SU-DHL-6 (cell line): ENCODE data around the gene ATP13A4.

ENCODE experiments used
- H2AFZ ChIP-seq: fragments of 200-600 bp; sonication (generic); 2 replicates; pipeline ENCODE4 v1.6.1; 2014; ENCODE audit warnings: low read depth, mild to moderate bottlenecking, moderate library complexity, mixed read lengths, antibody characterized with exemption, low read length; ENCODE audit not compliant: severe bottlenecking
- H3F3A ChIP-seq: fragments of 200-600 bp; shearing (Covaris generic); 2 replicates; pipeline ENCODE4 v1.6.0; 2016; ENCODE audit warnings: antibody characterized with exemption, mild to moderate bottlenecking; ENCODE audit not compliant: insufficient read depth
- H3K27ac ChIP-seq: fragments of 200-600 bp; sonication (generic); 2 replicates; pipeline ENCODE4 v1.5.1; 2016; ENCODE audit warnings: low read depth, mild to moderate bottlenecking, low read length, moderate library complexity, mixed read lengths
- H3K27me3 ChIP-seq: fragments of 200-600 bp; sonication (generic), shearing (Covaris generic); 2 replicates; pipeline ENCODE4 v1.6.0; 2014; ENCODE audit warnings: mild to moderate bottlenecking, low read length
- H3K36me3 ChIP-seq: fragments of 200-600 bp; sonication (generic); 2 replicates; pipeline ENCODE4 v1.6.1; 2014; ENCODE audit warnings: mild to moderate bottlenecking, low read length, mixed read lengths
- H3K4me2 ChIP-seq: fragments of 300-600, 200-600 bp; shearing (Covaris generic), sonication (generic); 2 replicates; pipeline ENCODE4 v1.6.0; 2014; ENCODE audit warnings: low read length, low read depth, mild to moderate bottlenecking; ENCODE audit not compliant: poor library complexity, severe bottlenecking
- H3K4me3 ChIP-seq: fragments of 200-600 bp; sonication (generic); 2 replicates; pipeline ENCODE4 v1.5.1; 2014; ENCODE audit warnings: antibody characterized with exemption, low read length, mild to moderate bottlenecking, mixed read lengths; ENCODE audit not compliant: insufficient read depth, poor library complexity, severe bottlenecking
- H3K79me2 ChIP-seq: fragments of 200-600 bp; sonication (generic); 2 replicates; pipeline ENCODE4 v1.6.1; 2014; ENCODE audit warnings: mild to moderate bottlenecking, low read length, moderate library complexity; ENCODE audit not compliant: insufficient read depth
- H3K9ac ChIP-seq: fragments of 200-600 bp; sonication (generic); 2 replicates; pipeline ENCODE4 v1.7.0; 2014; ENCODE audit warnings: mild to moderate bottlenecking, low read length
- H3K9me2 ChIP-seq: fragments of 200-600 bp; sonication (generic); replicated peaks from 2 replicates; pipeline ENCODE4 v1.6.1; 2014; ENCODE audit warnings: low read length; ENCODE audit not compliant: insufficient read depth
- H3K9me3 ChIP-seq: fragments of 200-600 bp; sonication (generic); 2 replicates; pipeline ENCODE4 v1.6.1; 2014; ENCODE audit warnings: low read length, mixed read lengths; ENCODE audit not compliant: insufficient read depth
- H4K20me1 ChIP-seq: fragments of 200-600 bp; sonication (generic); 2 replicates; pipeline ENCODE4 v1.6.1; 2014; ENCODE audit warnings: low read depth, mild to moderate bottlenecking, antibody characterized with exemption, low read length, moderate library complexity, mixed read lengths
- EZH2phosphoT487 ChIP-seq: fragments of 200-600 bp; sonication (generic), shearing (Covaris generic); conservative IDR thresholded peaks from 2 replicates; pipeline ENCODE4 v1.6.1; 2018; ENCODE audit warnings: mild to moderate bottlenecking, antibody characterized with exemption, low read length, moderate library complexity, mixed read lengths
- TF ChIP-seq, protein P1 (sequence below): fragments of 200-600 bp; sonication (generic); IDR thresholded peaks from one replicate; pipeline ENCODE4 v1.5.1; 2017; ENCODE audit warnings: antibody characterized with exemption, mild to moderate bottlenecking, low read length, moderate library complexity; ENCODE audit not compliant: insufficient read depth, poor library complexity, severe bottlenecking

Gene ATP13A4

GRCh38 chr3:193569119-193569518 lies 14.4 kb upstream of the ATP13A4 start:
- Histone ChIP-seq H3K9me3 (no peaks in the 10 kb centered on the region), H3K4me2 (no peak overlapping the region), H3F3A (no peaks in the 10 kb centered on the region), H3K79me2 (no peaks in the 10 kb centered on the region), H3K27me3 (no peaks in the 10 kb centered on the region), H3K36me3 (no peaks in the 10 kb centered on the region), H4K20me1 (no peaks in the 10 kb centered on the region), H2AFZ (no peak overlapping the region), H3K9me2 (no peaks in the 10 kb centered on the region), H3K27ac (no peak overlapping the region), H3K4me3 (no peak overlapping the region), H3K9ac (no peak overlapping the region)
- TF ChIP-seq, protein P1, sequence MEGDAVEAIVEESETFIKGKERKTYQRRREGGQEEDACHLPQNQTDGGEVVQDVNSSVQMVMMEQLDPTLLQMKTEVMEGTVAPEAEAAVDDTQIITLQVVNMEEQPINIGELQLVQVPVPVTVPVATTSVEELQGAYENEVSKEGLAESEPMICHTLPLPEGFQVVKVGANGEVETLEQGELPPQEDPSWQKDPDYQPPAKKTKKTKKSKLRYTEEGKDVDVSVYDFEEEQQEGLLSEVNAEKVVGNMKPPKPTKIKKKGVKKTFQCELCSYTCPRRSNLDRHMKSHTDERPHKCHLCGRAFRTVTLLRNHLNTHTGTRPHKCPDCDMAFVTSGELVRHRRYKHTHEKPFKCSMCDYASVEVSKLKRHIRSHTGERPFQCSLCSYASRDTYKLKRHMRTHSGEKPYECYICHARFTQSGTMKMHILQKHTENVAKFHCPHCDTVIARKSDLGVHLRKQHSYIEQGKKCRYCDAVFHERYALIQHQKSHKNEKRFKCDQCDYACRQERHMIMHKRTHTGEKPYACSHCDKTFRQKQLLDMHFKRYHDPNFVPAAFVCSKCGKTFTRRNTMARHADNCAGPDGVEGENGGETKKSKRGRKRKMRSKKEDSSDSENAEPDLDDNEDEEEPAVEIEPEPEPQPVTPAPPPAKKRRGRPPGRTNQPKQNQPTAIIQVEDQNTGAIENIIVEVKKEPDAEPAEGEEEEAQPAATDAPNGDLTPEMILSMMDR = no peak
- no peak for TF ChIP-seq EZH2phosphoT487

GRCh38 chr3:193564012-193564411 lies 9.3 kb upstream of the ATP13A4 start:
- no peaks in the 10 kb centered on the region for H3K36me3 ChIP-seq
- H2AFZ ChIP-seq = no peak overlapping the region
- no peak overlapping the region for H3K27ac ChIP-seq
- no peak overlapping the region for H3K4me3 ChIP-seq
- H3K9me3 ChIP-seq = no peaks in the 10 kb centered on the region
- no peaks in the 10 kb centered on the region for H4K20me1 ChIP-seq
- no peak overlapping the region for H3K4me2 ChIP-seq
- H3K9me2 ChIP-seq = no peaks in the 10 kb centered on the region
- H3F3A ChIP-seq = no peaks in the 10 kb centered on the region
- no peaks in the 10 kb centered on the region for H3K79me2 ChIP-seq
- H3K9ac ChIP-seq = no peak overlapping the region
- no peak for TF ChIP-seq EZH2phosphoT487
- TF ChIP-seq, protein P1 = no peak
- no peaks in the 10 kb centered on the region for H3K27me3 ChIP-seq

GRCh38 chr3:193563426-193563825 lies 8.7 kb upstream of the ATP13A4 start:
- Histone ChIP-seq H3K36me3 (no peaks in the 10 kb centered on the region), H3K79me2 (no peaks in the 10 kb centered on the region), H3K4me2 (no peak overlapping the region), H3F3A (no peaks in the 10 kb centered on the region), H2AFZ (no peak overlapping the region), H3K4me3 (no peak overlapping the region), H3K9me3 (no peaks in the 10 kb centered on the region), H4K20me1 (no peaks in the 10 kb centered on the region), H3K9me2 (no peaks in the 10 kb centered on the region), H3K27me3 (no peaks in the 10 kb centered on the region), H3K27ac (no peak overlapping the region), H3K9ac (no peak overlapping the region)
- TF ChIP-seq EZH2phosphoT487 = no peak
- TF ChIP-seq, protein P1 = no peak

GRCh38 chr3:193560870-193561269 lies 6.2 kb upstream of the ATP13A4 start:
- H3K27ac ChIP-seq = no peak overlapping the region
- no peak overlapping the region for H2AFZ ChIP-seq
- no peaks in the 10 kb centered on the region for H4K20me1 ChIP-seq
- H3K9me3 ChIP-seq = no peaks in the 10 kb centered on the region
- no peaks in the 10 kb centered on the region for H3K36me3 ChIP-seq
- no peak overlapping the region for H3K4me2 ChIP-seq
- H3K79me2 ChIP-seq = no peaks in the 10 kb centered on the region
- no peak overlapping the region for H3K4me3 ChIP-seq
- TF ChIP-seq, protein P1 = no peak
- no peak for TF ChIP-seq EZH2phosphoT487
- H3K9ac ChIP-seq = no peak overlapping the region
- H3F3A ChIP-seq = no peaks in the 10 kb centered on the region
- no peaks in the 10 kb centered on the region for H3K9me2 ChIP-seq
- H3K27me3 ChIP-seq = no peaks in the 10 kb centered on the region
